ENCODE results near the gene RAD51B.

The RAD51B gene

GRCh38 chr14:68315081-68315480 lies 495.5 kb downstream of the RAD51B start:
- DNase-seq: no peak

DNA sequence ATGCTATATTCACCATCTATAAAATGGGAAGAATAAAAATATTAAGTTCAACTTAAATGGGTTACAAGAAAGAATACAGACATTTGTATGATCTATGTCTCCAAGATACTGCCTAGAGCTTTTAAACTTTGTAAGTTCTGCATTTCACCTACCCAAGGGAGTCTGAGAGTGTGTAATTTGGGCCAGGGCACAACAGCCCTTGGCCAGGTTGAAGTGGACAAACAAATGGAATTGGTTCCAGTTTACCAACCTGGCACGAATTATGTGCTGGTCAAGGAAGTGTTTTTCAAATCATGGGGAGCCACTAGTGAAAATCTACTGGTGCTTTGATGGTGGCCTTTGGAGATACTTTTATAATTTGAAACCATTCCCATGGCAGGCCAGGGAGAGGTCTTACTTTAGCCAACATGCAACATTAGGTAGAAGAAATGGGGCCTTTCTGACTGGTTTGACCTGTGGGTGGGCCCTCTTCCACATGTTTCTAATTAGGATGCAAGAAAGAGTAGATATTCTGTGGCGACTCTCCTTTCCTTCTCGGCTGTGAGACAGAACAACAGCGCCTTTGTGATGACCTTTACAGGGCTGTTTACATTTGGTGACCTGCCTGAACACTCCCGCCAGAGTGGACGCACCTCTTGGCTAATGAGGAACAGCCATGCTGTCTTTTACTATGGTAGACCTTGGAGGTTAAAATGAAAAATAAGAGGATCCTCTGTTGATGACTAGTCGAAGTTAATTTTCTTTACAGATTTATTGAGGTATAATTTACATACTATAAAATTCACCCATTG lies 496.7 kb downstream of the RAD51B start:
- DNase-seq: no peak

- DNase-seq: no peak
Observed at GRCh38 chr14:68317239-68317638, 497.7 kb downstream of the RAD51B start.

GRCh38 chr14:68318828-68319227 lies 499.2 kb downstream of the RAD51B start:
- DNase-seq: no peak

- no peak for DNase-seq
Observed at GRCh38 chr14:68320495-68320894, 500.9 kb downstream of the RAD51B start.

DNA sequence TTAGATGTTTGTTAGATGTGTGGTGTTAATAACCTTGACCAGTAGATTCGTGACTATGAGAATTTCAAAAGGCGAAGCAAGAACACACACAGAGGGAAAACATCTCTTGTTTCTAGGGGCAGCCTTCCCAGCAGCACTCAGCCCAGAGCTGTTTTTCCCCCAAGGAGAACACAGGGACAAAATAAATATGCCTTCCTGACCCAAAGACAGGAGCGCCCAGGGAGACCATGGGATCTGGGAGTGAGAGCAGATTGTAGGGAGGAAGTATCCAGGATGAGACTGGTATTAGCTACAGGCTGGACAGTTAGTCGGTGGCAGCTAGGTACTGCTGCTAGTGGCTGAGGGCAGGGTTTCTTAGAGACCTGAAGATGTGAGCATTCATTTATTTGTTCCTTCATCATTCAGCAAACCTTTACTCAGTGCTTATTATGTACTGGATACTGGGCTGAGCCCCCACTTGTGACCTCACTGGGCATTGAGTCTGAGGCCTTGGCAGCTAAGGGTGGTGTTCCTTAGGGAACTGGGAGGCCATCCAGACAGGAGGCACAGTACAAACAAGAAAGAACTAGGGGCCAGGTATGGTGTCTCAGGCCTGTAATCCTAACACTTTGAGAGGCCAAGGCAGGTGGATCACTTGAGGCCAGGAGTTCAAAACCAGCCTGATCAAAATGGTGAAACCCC lies 503.5 kb downstream of the RAD51B start:
- DNase-seq: no peak

GRCh38 chr14:68325267-68325807 lies 505.8 kb downstream of the RAD51B start:
- DNase-seq: no peak

DNA sequence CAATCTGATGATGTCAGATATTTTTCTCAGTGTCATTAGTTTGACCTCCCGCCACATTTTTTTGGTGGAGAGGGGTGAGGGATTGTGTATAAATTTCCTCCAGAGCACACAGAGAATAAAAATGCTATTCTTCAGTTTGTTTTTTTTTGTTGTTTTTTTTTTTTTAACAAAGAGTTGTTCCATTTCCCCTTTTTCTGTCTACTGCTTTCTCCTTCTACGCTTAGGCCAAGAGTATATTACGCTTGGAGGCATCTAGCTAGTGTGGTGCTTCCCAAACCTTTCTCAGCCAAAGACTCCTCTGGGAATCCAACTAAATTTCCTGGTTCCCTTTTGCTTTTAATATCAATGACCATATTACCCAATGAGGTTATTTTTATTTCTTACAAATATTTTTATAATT lies 507.7 kb downstream of the RAD51B start:
- DNase-seq: no peak

DNA sequence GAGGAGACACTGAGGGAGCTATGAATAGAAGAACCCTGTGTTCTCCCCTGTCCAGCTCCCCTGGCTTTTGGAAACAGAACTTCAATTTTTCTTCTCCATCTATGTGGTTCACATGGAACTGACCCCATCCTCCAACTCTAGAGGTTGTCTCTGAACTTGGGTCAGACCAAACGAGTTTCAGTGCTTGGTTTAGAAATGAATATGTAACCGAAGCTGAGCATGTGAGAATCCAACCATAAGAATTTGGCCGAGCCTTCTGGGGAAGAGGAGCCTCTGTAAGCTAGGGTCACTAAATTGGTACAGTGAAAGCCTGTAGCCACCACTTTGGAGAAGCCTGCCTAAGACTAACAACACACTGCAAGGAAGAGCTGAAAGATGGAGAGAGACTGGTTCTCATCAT lies 508.9 kb downstream of the RAD51B start:
- DNase-seq: no peak

- no peak for DNase-seq
Observed at GRCh38 chr14:68331426-68331825, 511.8 kb downstream of the RAD51B start.

DNA sequence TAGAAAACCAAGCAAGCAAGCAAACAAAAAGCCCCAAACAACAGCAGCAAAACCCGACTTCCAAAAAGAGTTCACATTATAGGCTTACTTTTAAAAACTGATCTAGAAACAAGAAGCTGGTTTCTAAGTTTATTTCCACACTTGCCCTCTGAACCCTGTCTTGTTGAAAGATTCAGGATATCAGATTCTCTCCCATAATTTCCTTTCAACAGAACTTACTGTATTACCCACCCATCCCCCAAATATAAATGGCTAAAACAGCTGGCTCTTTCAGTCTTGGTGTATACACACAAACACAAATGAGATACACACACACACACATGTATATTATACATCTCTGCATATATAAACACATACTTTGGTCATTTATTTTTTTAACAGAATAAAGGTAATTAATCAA lies 512.4 kb downstream of the RAD51B start:
- no peak for DNase-seq

DNA sequence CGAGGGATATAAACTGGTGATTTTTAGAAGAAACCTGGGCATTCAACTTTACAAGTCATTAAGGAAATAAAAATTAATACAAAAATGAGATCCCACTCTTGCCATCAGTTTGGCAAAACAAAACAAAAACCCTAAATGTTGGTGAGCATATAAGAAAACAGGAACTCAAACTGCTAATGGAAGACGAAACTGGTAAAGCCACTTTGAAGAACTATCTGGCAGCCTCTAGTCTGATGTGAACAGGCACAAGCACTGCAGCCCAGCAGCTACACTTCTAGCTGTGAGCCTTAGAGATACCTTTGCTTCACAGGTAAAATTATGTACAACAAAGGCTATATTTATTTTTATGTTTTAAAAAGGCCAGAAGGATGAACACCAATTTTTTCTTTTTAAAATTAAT lies 513.7 kb downstream of the RAD51B start:
- DNase-seq: no peak

- DNase-seq: no peak
Observed at GRCh38 chr14:68335312-68335711, 515.7 kb downstream of the RAD51B start.

DNA sequence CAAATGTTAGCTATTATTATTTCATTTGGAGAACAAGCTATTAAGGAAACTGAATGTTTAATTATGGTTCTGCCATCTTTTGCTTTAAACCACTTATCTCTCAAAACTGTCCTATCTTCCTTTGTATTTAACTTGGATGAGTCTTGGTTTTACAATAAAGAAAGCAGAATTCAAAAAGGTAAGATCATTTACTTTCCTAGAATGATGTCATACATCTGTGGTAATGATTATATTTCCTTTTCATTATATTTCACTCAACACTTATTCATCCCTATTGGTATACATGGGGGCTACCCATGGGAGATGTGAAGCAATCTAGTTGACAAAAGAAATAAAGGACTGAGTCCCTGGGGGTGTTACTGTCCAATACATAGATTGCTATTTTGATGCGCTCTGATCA lies 516.6 kb downstream of the RAD51B start:
- no peak for DNase-seq

DNA sequence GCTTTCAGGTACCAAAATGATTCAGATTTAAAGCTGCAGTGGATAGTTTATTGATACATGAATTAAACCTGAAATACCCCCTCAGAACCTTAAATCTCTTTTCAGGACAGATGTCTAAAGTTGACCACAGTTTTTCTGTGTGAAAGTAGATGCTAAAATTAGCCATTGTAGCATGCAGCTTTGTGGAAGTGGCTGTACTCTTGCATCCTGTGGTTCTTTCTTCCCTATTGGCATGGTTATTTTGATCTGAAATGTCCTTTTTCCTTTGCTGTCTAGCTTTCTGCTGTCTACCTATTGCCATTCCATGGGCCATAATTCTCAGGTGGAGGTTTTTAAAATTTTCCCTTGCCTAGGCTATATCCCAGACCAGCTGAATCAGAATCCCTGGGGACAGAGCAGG lies 517.7 kb downstream of the RAD51B start:
- DNase-seq: no peak

DNA sequence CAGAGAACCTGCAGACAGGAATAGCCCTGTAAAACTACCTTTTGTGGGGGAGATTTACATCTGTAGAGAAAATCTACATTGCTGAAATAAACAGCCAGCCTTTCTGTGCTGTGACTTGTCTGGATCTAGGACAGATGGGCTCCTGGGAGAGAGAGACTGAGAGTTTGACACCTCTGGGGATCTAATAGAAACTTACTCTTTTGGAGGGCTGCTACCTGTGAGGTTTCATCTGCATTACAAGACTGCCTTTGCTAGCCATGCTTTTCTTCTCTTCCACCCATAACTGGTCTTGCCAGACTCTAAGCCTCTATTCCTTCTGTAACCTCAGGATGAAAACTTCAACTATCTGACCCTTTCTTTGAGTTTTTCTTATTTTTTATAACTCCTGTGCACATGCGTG lies 520.7 kb downstream of the RAD51B start:
- no peak for DNase-seq

GRCh38 chr14:68341411-68342212 lies 522.0 kb downstream of the RAD51B start:
- no peak for DNase-seq

GRCh38 chr14:68342216-68342763 lies 522.7 kb downstream of the RAD51B start:
- no peak for DNase-seq

DNA sequence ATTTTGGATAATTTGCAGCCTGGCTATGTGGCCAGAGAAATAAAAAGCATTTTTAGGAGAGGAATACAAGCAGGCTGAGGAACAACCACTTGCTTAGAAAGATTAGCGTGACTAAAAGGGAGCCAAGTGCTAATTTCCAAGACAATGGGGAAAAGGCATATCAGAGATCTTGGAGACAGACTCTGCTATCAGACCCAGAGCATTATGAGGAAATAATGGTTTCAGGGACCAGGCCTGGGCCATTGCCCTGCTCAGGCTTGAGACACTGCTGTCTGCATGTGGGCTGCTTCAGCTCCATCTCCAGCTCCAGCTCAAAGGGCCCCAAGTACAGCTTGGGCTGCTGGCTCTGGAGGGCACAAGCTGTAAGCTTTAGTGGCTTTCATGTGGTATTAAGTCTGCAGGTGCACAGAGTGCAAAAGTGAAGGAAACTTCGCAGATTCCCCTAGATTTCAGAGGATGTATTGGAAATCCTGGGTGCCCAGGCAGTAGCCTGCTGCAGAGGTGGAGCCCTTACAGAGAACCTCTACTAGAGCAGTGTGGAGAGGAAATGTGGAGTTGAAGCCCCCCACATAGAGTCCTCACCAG lies 524.0 kb downstream of the RAD51B start:
- DNase-seq: no peak

GRCh38 chr14:68345738-68346137 lies 526.2 kb downstream of the RAD51B start:
- DNase-seq: no peak

GRCh38 chr14:68346556-68347343 lies 527.2 kb downstream of the RAD51B start:
- DNase-seq: no peak

All from CD4-positive, alpha-beta T cell treated with Interleukin-17A for 1 hour (primary cell).